ENCODE results near the gene MLEC.
"Not testable (repeated sequence)": the region's sequence is repeated elsewhere in the genome, so short reads cannot be mapped to it uniquely, and the experiment has no call there.

The MLEC gene

GRCh38 chr12:120663741-120664140 lies 23.2 kb upstream of the MLEC start:
- DNase-seq, result no peak

- DNase-seq, result no peak
Observed at GRCh38 chr12:120666571-120667390, 20.2 kb upstream of the MLEC start.

GRCh38 chr12:120668091-120668867 lies 18.7 kb upstream of the MLEC start:
- no peak for DNase-seq

- DNase-seq, result peak in 1 of 2 experiments; percentile 32
Observed at GRCh38 chr12:120668868-120669840, 17.8 kb upstream of the MLEC start.

GRCh38 chr12:120670237-120670636 lies 16.7 kb upstream of the MLEC start:
- DNase-seq, result not testable (repeated sequence)

- no peak for DNase-seq
Observed at GRCh38 chr12:120670667-120671066, 16.3 kb upstream of the MLEC start.

GRCh38 chr12:120674097-120674636 lies 12.8 kb upstream of the MLEC start:
- no peak for DNase-seq

GRCh38 chr12:120677765-120678473 lies 9.0 kb upstream of the MLEC start:
- no peak for DNase-seq

GRCh38 chr12:120678572-120678971 lies 8.4 kb upstream of the MLEC start:
- no peak for DNase-seq

- DNase-seq, result no peak
Observed at GRCh38 chr12:120680165-120680738, 6.7 kb upstream of the MLEC start.

GRCh38 chr12:120684523-120684932 lies 2.4 kb upstream of the MLEC start:
- DNase-seq, result no peak

GRCh38 chr12:120685522-120685921 lies 1.4 kb upstream of the MLEC start:
- DNase-seq, result no peak

- DNase-seq, result peak; percentile 96 to 98
Observed at GRCh38 chr12:120686151-120686689, 729 bp upstream of the MLEC start.

GRCh38 chr12:120687578-120688289 lies 785 bp downstream of the MLEC start:
- no peak for DNase-seq

GRCh38 chr12:120688527-120689071 lies 1.6 kb downstream of the MLEC start:
- peak in 1 of 2 experiments; percentile 11 for DNase-seq

GRCh38 chr12:120689397-120690082 lies 2.6 kb downstream of the MLEC start:
- DNase-seq, result no peak

GRCh38 chr12:120690083-120690450 lies 3.1 kb downstream of the MLEC start:
- no peak for DNase-seq

GRCh38 chr12:120690978-120691377 lies 4.0 kb downstream of the MLEC start:
- DNase-seq, result no peak

GRCh38 chr12:120692524-120693033 lies 5.6 kb downstream of the MLEC start:
- no peak for DNase-seq
